A673 (cell line): Measurements from ENCODE around the gene PRAME. TPM values are rescaled to one million over a fixed set of nuclear protein-coding genes. Genes with fewer than 3 reads are reported as not detected.

Experiments
- BruUV-seq: library from RNA; stranded (reverse); fragments of 400-500 nt; replicated peaks from 2 replicates; lab custom pipeline; 2021; lab: Mats Ljungman, UMichigan
- CTCF ChIA-PET: fragments of 300-600 bp; sonication (Branson Sonifier 250); formaldehyde crosslinking; loops from one replicate; lab custom pipeline; 2022; ENCODE audit warnings: antibody characterized with exemption; lab: Charles Lee
- POLR2A ChIA-PET: fragments of 300-600 bp; sonication (Branson Sonifier 250); formaldehyde crosslinking; loops from one replicate; lab custom pipeline; 2022; ENCODE audit warnings: antibody characterized with exemption; ENCODE audit not compliant: low non-redundant PET; lab: Charles Lee
- DNase-seq: peaks from one replicate; pipeline ENCODE4 v3.0.0-alpha.2; 2015; ENCODE audit warnings: low spot score
- H3K27ac ChIP-seq: fragments of 200-600 bp; sonication (generic); 2 replicates; pipeline ENCODE4 v1.5.1; 2016; ENCODE audit warnings: mixed run types, low read depth, mild to moderate bottlenecking, mixed read lengths, antibody characterized with exemption, low read length; ENCODE audit not compliant: poor library complexity, severe bottlenecking
- H3K27me3 ChIP-seq: fragments of 200-600 bp; sonication (generic); replicated peaks from 2 replicates; pipeline ENCODE4 v1.6.1; 2017; ENCODE audit warnings: mixed run types, low read depth, mild to moderate bottlenecking, mixed read lengths, antibody characterized with exemption, low read length; ENCODE audit not compliant: insufficient read depth, poor library complexity
- H3K36me3 ChIP-seq: fragments of 200-600 bp; sonication (generic); 2 replicates; pipeline ENCODE4 v1.6.1; 2016; ENCODE audit warnings: mixed run types, mild to moderate bottlenecking, mixed read lengths, antibody characterized with exemption, low read length; ENCODE audit not compliant: insufficient read depth, poor library complexity, severe bottlenecking
- H3K4me1 ChIP-seq: fragments of 200-600 bp; sonication (generic); 2 replicates; pipeline ENCODE4 v1.6.1; 2017; ENCODE audit warnings: mixed run types, mild to moderate bottlenecking, mixed read lengths, antibody characterized with exemption, low read length; ENCODE audit not compliant: insufficient read depth, poor library complexity, severe bottlenecking
- H3K4me3 ChIP-seq: fragments of 200-600 bp; sonication (generic); 2 replicates; pipeline ENCODE4 v1.5.1; 2016; ENCODE audit warnings: low read depth, mixed run types, mild to moderate bottlenecking, mixed read lengths, low read length; ENCODE audit not compliant: poor library complexity, severe bottlenecking
- H3K9me3 ChIP-seq: fragments of 200-600 bp; sonication (generic); 2 replicates; pipeline ENCODE4 v1.6.1; 2016; ENCODE audit warnings: mixed run types, low read depth, mild to moderate bottlenecking, mixed read lengths, antibody characterized with exemption, low read length; ENCODE audit not compliant: poor library complexity, severe bottlenecking
- EZH2 ChIP-seq: fragments of 200-600 bp; sonication (generic); IDR thresholded peaks from 2 replicates; pipeline ENCODE4 v1.6.1; 2017; ENCODE audit warnings: borderline replicate concordance, low read depth, mild to moderate bottlenecking, mixed read lengths, antibody characterized with exemption, low read length; ENCODE audit not compliant: poor library complexity, severe bottlenecking
- intact Hi-C: fragments of 100-400 bp; cut with micrococcal nuclease; formaldehyde crosslinking; loops from one replicate; pipeline ENCODE4 v1.10.0; 2022; ENCODE audit not compliant: unreplicated experiment
- total RNA-seq: library from RNA; stranded (reverse); gene quantifications from 2 replicates; pipeline ENCODE4 v1.2.3, GENCODE V29; 2021
- TF ChIP-seq, protein P1 (sequence below): fragments of 300-800, 200-600 bp; sonication (generic); conservative IDR thresholded peaks from 2 replicates; pipeline ENCODE4 v1.5.1; 2017; ENCODE audit warnings: low read depth, mild to moderate bottlenecking, antibody characterized with exemption, low read length, moderate library complexity, mixed read lengths

The PRAME gene
- total RNA-seq, 1 experiment from 2014 or later = 14.1 TPM

- ChIA-PET CTCF (no interaction called here), POLR2A (no interaction called here)
- H3K27me3 ChIP-seq = peaks cover 12% of the 10 kb centered on the region
- no peak overlapping the region for H3K27ac ChIP-seq
- no peaks in the 10 kb centered on the region for H3K4me1 ChIP-seq
- DNase-seq = peak; percentile 33
- no peaks in the 10 kb centered on the region for H3K36me3 ChIP-seq
- intact Hi-C loops = no loop called here
- H3K4me3 ChIP-seq = no peak overlapping the region
- no TSS peak for BruUV-seq
- TF ChIP-seq EZH2 = no peak
- TF ChIP-seq, protein P1, sequence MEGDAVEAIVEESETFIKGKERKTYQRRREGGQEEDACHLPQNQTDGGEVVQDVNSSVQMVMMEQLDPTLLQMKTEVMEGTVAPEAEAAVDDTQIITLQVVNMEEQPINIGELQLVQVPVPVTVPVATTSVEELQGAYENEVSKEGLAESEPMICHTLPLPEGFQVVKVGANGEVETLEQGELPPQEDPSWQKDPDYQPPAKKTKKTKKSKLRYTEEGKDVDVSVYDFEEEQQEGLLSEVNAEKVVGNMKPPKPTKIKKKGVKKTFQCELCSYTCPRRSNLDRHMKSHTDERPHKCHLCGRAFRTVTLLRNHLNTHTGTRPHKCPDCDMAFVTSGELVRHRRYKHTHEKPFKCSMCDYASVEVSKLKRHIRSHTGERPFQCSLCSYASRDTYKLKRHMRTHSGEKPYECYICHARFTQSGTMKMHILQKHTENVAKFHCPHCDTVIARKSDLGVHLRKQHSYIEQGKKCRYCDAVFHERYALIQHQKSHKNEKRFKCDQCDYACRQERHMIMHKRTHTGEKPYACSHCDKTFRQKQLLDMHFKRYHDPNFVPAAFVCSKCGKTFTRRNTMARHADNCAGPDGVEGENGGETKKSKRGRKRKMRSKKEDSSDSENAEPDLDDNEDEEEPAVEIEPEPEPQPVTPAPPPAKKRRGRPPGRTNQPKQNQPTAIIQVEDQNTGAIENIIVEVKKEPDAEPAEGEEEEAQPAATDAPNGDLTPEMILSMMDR = no peak
- H3K9me3 ChIP-seq = no peaks in the 10 kb centered on the region
Observed at GRCh38 chr22:22565981-22566380, 6.9 kb upstream of the PRAME start.

DNA sequence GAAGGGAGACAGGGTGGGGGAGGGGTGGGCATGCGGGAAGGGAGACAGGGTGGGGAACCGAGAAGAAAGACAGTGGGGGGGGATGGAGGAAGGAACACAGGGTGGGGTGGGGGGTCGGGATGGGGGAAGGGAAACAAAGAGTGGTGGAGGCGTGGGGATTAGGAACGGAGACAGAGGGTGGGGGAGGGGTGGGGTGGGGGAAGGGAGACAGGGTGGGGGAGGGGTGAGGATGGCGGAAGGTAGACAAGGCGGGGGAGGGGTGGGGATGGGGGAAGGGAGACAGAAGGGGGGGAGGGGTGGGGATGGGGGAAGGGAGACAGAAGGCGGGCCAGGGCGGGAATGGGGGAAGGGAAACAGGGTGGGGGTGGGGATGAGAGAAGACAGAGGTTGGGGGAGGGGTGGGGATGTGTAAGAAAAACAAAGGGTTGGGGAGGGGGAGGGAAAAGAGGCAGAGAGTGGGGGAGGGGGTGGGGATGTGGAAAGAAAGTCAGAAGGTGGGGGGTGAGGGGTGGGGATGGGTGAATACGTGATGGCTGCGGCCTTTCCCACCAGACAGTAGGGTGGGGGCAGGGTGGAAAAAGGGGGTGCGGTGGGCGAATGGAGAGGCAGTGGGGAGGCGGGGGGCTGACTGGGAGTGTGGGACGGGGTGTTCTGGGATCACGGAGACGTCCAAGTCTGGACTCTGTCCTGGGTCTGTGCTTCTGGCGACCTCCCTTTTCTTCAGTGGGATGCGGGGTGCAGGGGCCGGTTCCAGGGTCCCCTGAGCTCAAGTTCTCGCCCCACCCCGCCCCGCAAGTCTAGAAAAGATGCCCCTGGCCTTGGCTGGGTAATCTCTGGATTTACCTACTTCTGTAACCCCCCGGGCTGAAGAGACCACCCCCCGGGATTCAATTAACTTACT, 744 bp downstream of the PRAME start:
- no peak for TF ChIP-seq EZH2
- TF ChIP-seq, protein P1 = no peak
- no TSS peak for BruUV-seq
- Histone ChIP-seq H3K4me1 (peaks cover 7% of the 10 kb centered on the region), H3K27ac (no peak overlapping the region), H3K4me3 (peak overlapping the region; percentile 28), H3K9me3 (no peaks in the 10 kb centered on the region), H3K36me3 (no peaks in the 10 kb centered on the region), H3K27me3 (no peaks in the 10 kb centered on the region)
- DNase-seq = no peak
- ChIA-PET CTCF (interaction anchor here (1.3 to 1.4 kb wide), 2 partner anchors 18 to 50 kb away, joined by 4 read pairs; partner anchors contain the start of gene ZNF280B), POLR2A (no interaction called here)
- intact Hi-C loops = no loop called here

DNA sequence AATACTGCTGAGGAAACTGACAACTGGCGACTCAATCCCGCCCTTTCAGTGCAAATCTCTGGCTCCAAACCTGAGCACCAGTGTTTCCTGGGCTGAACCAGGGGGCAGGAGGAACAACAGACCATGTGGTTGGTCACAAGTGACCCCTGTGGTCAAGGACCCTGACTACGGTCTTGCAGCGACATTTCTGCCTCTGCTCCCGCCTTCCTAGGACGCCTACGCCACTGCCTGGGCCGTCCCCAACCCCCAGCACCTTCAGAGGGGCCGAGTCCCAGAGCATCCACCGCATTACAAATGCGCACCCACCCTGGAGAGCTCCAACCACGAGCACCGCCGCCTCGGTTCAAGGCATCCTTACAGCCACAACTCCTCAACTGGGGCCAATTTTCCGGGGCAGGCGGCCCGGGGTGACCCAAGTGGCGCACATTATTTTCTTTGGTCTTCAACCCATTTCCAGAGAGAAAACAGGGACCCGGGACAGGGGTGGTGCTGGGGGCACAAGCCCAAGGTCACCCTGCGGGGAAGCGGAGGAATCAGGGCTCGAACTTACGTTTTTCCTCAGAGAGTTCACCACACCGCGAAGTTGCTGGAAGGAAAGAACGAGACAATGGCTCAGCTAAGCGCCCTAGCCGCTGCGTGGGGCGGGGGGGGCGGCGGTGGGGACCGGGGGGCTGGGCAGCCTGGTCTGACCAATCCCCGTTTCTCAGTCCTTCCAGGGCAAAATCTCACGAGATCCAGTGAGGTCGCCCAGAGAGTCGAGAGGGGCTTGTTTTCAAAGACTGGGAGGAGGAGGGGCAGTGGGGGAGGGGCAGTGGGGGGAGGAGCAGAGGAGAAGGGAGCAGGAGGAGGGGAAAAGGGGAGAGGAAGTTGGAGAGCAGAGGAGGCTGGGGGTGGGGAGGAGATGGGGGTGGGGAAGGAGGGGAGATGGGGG, 1.8 kb downstream of the PRAME start:
- Histone ChIP-seq H3K27me3 (no peaks in the 10 kb centered on the region), H3K36me3 (no peaks in the 10 kb centered on the region), H3K27ac (peak overlapping the region; percentile 32), H3K9me3 (no peaks in the 10 kb centered on the region), H3K4me3 (peak overlapping the region; percentile 26), H3K4me1 (peaks cover 7% of the 10 kb centered on the region)
- no TSS peak for BruUV-seq
- CTCF ChIA-PET = interaction anchor here (0.6 kb wide), 1 partner anchor 473 kb away, joined by 4 read pairs; no protein-coding TSS in a partner anchor
- TF ChIP-seq EZH2 = no peak
- intact Hi-C loops = no loop called here
- POLR2A ChIA-PET = no interaction called here
- DNase-seq = peak; percentile 35
